HG03139 (cell line): ENCODE results near the gene TCHP.

Source experiments
- ATAC-seq: cut with Tn5 transposase; IDR thresholded peaks from one replicate; pipeline ENCODE4 v1.9.1; 2021; ENCODE audit not compliant: unreplicated experiment

TCHP gene

DNA sequence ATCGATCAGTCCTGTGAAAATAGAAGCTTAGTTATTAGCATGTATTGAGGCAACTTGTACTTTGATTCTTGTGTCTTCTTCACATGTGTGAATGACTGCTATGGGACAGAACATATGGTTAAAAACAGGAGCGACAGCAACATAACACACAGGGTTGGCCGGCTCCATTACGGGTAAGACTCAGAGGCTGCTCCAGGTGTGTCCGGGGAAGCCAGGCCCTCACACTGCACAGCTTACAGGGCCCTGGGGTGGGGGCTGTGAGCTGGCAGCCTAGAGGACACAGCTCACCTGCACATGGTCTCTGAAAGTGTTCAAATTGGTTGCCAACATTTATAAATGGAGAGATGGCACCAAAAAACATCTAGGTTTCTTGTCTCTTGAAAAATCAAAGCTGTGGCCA lies 31.1 kb downstream of the TCHP start:
- no peak for ATAC-seq

DNA sequence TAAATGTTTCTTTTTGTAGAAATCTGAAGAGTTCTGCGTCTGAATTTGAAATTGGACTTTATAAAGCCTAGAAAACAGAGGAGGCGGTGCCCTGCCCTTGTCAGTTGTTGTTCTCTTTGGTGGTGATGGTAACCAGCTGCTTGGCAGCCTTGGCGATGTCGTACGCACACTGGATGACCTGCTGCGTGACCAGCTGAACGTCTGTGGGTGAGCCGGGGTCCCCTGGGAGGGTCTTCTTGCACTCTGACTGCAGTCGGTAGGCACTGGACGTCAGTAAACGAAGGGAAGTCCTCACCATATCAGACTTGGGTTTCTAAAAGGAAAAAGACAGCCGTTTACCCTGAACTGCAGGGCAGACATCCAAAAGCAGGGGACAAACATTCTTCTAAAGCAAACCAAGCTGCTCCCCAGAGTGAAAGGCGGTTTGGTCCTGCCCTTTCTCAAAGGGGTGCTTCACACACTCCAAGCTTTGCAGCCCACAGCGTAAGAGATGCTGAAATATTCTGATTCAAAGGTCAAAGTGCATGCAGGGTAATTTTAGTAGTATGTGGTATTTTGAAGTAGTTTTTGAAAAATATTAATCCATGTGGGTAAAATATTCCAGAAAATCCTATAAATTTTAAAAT lies 32.9 kb downstream of the TCHP start:
- no peak for ATAC-seq

DNA sequence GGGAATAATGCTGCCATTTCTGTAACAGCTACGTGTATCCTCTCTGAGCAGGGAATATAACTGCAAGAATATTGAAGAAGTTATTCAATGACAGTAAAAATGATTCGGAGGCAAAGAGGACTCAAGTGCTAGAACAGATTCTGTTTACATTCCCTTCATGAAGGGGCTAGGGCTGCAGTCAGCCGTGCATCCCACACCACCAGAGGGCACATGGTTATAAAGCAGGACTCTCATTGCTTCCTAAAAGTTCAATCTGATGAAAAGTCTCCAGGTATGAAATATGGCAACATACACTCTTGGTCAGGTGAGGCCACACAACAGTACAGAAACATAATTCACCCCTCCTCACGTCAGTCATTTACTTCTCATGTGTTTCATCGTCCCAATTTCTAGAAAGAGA lies 34.0 kb downstream of the TCHP start:
- ATAC-seq: no peak

DNA sequence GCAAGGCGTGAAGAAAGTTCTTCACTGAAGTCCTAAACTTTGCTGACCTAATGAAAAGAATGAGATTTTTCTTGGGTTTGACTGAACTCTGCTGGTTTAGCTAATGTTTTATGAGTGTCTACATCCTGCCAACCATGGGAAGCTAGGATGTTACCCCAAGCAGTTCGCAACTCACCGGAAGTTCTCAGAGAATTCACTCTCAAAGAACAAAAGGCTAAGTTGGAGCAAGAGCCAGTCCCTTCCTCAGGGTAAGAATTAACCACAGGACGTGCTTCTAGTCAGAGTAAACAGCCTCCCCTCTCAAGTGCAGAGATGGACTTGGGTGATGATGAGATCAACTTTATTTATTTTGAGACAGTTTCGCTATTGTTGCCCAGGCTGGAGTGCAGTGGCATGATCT lies 37.3 kb downstream of the TCHP start:
- no peak for ATAC-seq

DNA sequence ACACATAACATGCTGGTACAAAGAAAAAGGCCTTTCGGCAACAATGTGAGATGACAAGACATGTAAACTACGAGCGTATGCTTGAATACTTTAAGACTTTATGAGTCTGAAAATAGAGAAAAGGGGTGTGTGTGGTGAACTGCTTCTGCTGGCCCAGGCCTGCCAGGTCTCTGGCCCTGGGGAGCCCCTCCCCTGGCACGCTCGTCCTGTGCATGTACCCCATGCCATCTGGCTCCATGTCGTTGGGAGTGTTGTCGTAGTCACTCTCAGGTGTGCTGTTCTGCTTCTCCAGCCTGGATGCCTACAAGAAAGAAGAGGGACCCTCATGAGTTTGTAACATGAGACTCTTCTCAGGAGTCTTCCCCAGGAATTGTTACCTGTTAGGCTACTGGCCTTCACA lies 38.9 kb downstream of the TCHP start:
- ATAC-seq: no peak

DNA sequence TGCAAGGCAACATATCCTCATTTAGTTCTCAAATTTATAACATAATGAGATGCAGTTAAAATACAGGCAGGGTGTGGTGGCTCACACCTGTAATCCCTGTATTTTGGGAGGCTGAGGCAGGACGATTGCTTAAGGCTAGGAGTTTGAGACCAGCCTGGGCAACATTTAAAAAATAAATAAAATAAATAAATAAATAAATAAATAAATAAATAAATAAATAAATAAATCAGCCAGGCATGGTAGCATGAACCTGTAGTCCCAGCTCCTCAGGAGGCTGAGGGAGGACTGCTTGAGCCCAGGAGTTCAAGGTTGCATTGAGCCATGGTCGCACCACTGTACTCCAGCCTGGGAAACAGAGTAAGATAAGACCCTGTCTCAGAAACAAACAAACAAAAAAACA lies 39.4 kb downstream of the TCHP start:
- ATAC-seq: no peak

DNA sequence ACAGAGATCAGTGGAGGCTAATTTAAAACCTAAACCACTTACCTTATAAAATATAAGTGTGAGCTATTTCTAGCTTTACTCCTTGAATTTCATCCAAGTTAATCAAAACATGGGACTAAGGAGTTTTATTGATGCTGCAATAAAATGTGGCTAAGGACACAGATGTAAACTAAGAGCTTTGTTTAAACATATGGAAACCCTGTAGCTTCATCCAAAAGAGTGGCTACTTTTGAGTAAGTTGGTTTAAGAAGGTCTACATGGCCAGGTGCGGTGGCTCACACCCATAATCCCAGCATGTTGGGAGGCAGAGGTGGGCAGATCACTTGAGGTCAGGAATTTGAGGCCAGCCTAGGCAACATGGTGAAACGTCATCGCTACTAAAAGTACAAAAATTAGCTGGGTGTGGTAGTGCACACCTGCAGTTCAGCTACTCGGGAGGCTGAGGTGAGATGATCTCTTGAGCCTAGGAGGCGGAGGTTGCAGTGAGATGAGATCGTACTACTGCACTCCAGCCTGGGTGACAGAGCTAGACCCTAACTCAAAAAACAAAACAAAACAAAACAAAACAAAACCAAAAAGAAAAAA lies 40.4 kb downstream of the TCHP start:
- no peak for ATAC-seq

DNA sequence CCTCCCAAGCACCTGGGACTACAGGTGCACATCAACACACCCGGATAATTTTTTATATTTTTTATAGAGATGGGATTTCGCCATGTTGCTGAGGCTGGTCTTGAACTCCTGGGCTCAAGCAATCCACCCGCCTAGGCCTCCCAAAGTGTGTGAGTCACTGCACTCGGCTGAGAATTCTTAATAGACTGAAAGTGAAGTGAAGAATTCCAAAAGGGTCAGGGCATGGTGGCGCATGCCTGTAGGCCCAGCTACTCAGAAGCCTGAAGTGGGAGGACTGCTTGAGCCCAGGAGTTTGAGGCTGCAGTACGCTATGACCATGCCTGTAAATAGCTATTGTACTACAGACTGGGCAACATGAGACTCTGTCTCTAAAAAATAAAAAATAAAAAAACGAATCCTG lies 43.7 kb downstream of the TCHP start:
- ATAC-seq: no peak

DNA sequence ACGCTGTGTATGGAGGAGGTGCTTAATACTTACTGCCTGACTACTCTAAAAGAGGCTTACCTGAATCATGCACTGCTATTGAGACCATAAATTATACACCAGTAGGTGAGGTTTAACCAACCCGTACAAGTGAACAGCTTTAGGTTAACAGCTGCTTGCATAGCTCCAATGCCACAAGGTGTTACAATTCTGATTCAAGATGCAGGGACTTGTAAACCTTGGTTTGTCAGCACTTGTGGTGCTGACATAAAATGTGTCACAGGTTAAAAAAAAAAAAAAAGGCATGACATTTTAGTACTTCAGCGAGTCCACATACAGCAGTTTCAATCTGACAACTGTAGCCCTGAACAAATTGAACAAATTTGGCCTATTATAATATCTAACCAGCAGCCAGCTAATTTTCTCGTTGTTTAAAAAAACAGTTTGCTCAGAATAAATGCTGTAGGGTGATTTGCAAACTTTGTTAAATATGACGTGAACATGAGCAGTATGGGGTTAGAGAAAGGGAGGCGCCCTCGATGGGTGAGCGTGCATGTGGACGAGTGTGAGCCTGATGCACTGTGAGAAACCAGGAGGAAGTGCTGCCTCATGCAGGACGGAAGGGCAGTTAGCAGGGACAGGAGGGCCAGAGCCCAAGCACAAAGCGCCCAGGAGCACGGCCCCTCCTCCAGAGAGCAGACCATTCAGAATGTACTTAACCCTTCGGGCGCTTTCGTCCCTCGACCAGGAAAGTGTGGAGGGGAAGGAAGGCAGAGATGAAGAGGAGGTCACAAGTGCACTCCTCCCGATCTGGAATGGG lies 44.7 kb downstream of the TCHP start:
- ATAC-seq: no peak

DNA sequence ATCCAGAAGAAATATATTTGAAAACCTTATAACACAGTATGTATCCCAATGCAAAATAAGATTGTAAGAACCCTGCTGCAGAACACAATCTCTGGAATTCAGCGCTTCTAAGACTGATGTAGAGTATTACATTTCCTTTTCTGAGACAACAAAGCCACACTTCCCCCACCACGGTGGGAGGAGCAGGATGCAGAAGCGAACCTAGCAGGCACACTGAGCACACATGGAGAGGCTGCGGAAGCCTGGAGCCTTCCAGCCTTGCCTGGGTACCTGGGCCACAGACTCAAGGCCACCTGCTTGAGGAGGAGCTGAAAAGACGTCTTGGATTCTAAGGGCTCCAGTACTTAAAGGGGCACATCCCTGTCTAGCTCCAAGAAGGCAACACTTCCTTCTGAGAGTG lies 46.4 kb downstream of the TCHP start:
- ATAC-seq: no peak

DNA sequence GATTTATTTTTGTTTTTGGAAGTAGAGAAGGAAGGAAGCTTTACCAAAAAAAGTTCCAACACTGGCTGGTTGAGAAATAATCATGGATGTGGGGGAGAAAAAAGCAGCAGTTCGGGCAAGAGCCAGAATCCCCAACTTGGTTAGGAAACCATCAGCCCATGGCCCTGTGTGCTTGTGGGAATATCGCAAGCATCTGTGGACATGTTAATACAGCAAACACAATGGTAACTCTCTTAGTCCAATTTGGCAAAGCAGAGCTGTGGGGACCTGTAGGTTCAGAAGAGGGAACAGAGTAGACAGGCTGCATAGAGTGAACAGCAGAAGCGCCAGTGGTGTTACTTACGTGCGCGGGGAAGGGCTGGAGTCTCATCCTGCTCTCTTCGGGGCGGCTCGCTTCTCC lies 46.8 kb downstream of the TCHP start:
- ATAC-seq: no peak

DNA sequence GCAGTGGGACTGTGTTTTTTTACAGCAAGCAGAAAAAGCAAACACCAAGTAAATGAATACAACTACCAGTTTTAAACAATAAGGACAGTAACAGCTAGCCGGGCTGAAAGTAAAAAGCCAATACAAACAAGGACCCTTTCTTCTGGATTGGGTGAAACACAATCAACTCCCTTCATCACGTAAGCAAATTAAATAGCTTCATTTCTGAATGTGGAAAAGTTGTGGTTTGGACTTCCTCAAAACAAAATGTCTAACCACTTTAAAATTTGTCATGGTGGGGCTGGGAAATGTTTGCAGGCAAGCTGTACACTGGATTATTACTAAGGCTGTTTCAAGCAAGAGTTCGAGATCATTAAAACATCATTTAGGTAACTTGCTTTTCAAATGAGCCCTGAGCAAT lies 47.4 kb downstream of the TCHP start:
- no peak for ATAC-seq

DNA sequence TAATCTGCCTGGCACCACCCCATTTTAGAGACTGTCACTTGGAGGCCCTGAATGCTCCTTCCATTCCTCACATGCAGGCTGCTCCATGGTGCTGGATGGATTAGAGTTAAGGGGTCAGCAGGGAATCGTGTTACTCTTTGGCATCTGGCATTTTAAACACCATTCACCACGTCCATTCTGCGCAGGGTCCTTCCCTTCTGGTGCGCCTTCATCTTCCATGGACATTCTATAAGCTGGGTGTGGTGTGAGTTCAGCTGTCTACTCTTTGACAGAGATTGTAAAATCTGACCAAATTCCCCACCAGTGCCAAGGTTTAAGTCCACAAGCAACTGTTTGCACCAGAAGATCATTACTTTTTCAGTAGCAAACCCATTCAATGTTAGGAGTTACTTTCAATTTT lies 48.3 kb downstream of the TCHP start:
- no peak for ATAC-seq

DNA sequence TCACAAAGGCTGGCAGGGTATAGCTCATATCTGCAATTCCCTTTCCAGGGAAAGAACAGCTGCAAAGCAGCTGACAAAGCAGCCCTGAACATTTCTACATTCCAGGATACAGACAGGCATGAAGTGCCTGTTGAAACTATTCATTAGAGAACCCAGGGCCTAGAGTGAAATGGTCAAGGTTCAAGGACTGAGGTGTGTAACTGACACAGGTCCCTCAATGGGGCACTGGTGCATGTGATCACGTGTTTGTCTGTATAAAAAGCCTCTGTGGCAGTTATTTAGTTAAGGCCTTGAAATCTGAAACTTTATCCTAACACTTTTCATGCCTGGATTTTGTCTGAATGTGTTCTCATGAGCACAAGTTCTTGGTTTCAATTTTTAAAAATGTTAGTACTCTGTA lies 49.0 kb downstream of the TCHP start:
- ATAC-seq: no peak

DNA sequence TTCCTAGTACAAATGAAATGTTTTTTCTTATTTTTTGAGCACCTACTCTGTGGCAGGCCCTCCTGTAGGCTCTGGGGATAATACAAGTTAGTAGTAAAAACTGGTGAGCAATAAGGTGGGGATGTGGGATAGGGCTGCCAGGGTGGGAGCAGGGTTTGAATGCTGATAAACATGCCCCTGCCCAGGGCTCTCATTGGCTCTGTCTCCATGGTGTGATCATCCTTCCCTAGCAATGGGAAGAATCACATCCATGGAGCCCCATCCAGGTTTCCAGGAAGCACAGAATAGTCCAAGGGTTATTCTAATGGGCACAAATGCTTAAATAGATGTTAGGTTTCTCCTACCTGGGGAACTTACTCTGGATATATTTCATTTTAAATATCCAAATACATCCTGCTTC lies 50.6 kb downstream of the TCHP start:
- no peak for ATAC-seq

DNA sequence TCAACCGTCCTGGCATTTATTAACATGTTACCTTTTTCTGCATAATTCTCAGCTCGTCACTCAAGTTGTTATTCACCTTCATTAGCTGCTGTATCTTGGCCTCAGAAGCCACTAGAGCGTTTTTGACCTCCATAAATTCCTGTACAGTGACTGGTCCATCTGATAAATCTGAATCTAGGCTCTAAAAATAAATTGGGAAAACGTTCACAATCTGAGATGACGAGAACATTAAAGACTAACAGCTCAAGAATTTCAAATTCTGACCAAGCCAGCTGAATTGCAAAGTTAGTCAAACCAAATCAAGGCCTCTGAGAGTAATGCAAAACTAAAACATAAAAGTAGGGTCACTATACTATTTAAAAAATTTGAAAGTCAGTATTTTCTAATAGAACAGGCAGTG lies 51.1 kb downstream of the TCHP start:
- no peak for ATAC-seq

DNA sequence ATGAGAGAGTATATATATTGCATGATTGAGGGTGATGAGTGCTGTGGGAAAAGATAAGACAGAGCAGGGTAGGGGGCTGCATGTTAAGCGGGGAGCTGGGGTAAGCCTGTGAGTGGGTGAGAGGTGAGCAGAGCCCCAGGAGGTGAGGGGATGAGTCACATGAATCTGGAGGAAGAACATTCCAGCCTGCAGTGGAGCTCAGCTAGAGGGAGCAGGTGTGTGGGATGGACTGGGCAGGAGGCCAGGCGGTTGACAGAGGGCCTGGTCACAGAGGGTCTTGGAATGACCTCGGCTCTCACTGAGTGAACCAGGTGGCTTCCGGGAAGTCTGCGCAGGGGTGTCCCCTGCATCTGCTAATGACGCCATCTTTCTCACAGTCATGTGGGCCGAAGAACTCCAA lies 51.7 kb downstream of the TCHP start:
- ATAC-seq: no peak

DNA sequence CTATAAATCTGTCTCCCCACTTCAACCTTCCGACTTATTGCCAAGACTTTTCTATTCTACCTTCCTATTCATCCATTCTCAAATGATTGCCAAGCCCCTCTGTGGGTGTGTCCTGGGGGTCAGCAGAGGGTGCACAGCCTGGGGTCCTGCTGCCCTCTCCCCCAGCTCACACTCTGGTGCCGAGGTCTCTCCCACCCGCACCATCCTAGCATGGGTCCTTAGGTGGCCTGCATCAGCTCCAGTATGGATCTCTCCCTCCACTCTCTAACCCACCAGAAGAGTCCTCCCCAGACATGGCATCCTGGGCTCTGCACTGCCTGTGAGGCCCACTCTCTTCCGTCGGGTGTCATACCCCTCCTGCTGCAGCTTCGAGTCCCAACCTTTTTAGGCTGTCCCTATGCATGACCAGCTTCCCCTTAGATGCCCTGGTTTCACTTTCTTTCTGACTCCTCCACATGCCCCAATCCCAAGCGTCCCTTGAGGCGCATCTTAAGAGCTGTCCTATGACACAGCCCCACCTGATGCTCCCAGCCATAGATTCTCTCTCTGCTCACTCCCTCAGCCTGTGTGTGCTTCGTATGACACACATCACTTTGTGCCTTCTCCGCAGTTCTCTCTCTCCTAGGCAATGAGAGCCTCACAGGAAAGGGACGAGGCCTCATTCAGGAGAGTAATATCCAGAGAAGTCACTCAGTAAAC lies 52.2 kb downstream of the TCHP start:
- no peak for ATAC-seq

DNA sequence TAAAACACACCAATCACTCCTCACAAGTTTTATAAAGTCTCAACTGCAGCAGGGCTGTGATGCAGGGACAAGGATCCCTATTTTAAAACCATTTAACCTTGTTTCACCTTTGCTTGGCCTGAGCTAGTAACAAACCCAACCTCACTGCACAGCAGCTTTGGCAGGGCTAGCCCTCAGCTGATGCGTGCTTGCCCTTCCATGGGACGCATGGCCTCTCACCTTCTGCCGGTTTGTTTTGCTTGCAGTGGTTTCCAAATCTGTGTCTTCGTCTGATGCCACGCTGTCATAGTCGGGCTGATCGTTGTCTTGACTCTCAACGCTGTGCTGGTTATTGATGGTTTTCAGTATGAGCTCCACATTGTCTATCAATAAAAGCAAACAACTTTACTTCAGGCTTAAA lies 52.8 kb downstream of the TCHP start:
- no peak for ATAC-seq

DNA sequence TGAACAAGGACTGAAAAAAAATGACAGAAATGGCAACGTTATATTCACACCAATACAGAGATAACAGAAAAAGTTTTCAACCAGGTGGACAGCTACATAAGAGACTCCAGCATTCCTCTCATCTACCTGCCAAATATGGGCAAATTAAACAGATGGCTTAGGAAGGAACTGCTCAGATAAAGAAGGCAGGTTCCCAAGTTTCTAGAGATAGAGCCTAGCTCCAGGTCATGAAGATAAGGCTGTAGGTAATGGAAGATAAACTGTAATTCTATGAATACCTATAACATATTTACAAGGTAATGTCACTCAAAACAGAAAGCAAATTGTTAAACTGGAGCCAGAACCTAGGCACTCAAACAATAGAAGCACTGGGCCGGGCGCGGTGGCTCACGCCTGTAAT lies 53.6 kb downstream of the TCHP start:
- ATAC-seq: no peak

DNA sequence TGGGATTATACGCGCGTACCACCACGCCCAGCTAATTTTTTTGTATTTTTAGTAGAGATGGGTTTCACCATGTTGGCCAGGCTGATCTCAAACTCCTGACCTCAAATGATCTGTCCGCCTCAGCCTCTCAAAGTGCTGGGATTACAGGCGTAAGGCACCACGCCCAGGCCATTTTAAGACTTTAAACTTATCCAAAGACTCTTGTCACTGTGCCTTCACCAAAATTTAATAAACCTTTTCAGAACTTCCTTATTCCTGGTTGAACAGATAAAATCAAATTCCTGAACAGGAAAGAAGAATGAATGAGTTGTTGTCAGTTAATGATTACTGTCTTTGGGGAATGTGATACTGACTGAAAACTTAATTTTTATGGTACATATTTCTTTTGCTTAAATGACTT lies 58.3 kb downstream of the TCHP start:
- ATAC-seq: no peak
